A673 (cell line): ENCODE measurements around the gene HSF2. TPM values are rescaled to one million over a fixed set of nuclear protein-coding genes. Genes with fewer than 3 reads are reported as not detected.

ENCODE experiments used
- BruUV-seq: library from RNA; stranded (reverse); fragments of 400-500 nt; replicated peaks from 2 replicates; lab custom pipeline; 2021; lab: Mats Ljungman, UMichigan
- CTCF ChIA-PET: fragments of 300-600 bp; sonication (Branson Sonifier 250); formaldehyde crosslinking; loops from one replicate; lab custom pipeline; 2022; ENCODE audit warnings: antibody characterized with exemption; lab: Charles Lee
- POLR2A ChIA-PET: fragments of 300-600 bp; sonication (Branson Sonifier 250); formaldehyde crosslinking; loops from one replicate; lab custom pipeline; 2022; ENCODE audit warnings: antibody characterized with exemption; ENCODE audit not compliant: low non-redundant PET; lab: Charles Lee
- DNase-seq: peaks from one replicate; pipeline ENCODE4 v3.0.0-alpha.2; 2015; ENCODE audit warnings: low spot score
- H3K27ac ChIP-seq: fragments of 200-600 bp; sonication (generic); 2 replicates; pipeline ENCODE4 v1.5.1; 2016; ENCODE audit warnings: mixed run types, low read depth, mild to moderate bottlenecking, mixed read lengths, antibody characterized with exemption, low read length; ENCODE audit not compliant: poor library complexity, severe bottlenecking
- H3K27me3 ChIP-seq: fragments of 200-600 bp; sonication (generic); replicated peaks from 2 replicates; pipeline ENCODE4 v1.6.1; 2017; ENCODE audit warnings: mixed run types, low read depth, mild to moderate bottlenecking, mixed read lengths, antibody characterized with exemption, low read length; ENCODE audit not compliant: insufficient read depth, poor library complexity
- H3K36me3 ChIP-seq: fragments of 200-600 bp; sonication (generic); 2 replicates; pipeline ENCODE4 v1.6.1; 2016; ENCODE audit warnings: mixed run types, mild to moderate bottlenecking, mixed read lengths, antibody characterized with exemption, low read length; ENCODE audit not compliant: insufficient read depth, poor library complexity, severe bottlenecking
- H3K4me1 ChIP-seq: fragments of 200-600 bp; sonication (generic); 2 replicates; pipeline ENCODE4 v1.6.1; 2017; ENCODE audit warnings: mixed run types, mild to moderate bottlenecking, mixed read lengths, antibody characterized with exemption, low read length; ENCODE audit not compliant: insufficient read depth, poor library complexity, severe bottlenecking
- H3K4me3 ChIP-seq: fragments of 200-600 bp; sonication (generic); 2 replicates; pipeline ENCODE4 v1.5.1; 2016; ENCODE audit warnings: low read depth, mixed run types, mild to moderate bottlenecking, mixed read lengths, low read length; ENCODE audit not compliant: poor library complexity, severe bottlenecking
- H3K9me3 ChIP-seq: fragments of 200-600 bp; sonication (generic); 2 replicates; pipeline ENCODE4 v1.6.1; 2016; ENCODE audit warnings: mixed run types, low read depth, mild to moderate bottlenecking, mixed read lengths, antibody characterized with exemption, low read length; ENCODE audit not compliant: poor library complexity, severe bottlenecking
- EZH2 ChIP-seq: fragments of 200-600 bp; sonication (generic); IDR thresholded peaks from 2 replicates; pipeline ENCODE4 v1.6.1; 2017; ENCODE audit warnings: borderline replicate concordance, low read depth, mild to moderate bottlenecking, mixed read lengths, antibody characterized with exemption, low read length; ENCODE audit not compliant: poor library complexity, severe bottlenecking
- intact Hi-C: fragments of 100-400 bp; cut with micrococcal nuclease; formaldehyde crosslinking; loops from one replicate; pipeline ENCODE4 v1.10.0; 2022; ENCODE audit not compliant: unreplicated experiment
- total RNA-seq: library from RNA; stranded (reverse); gene quantifications from 2 replicates; pipeline ENCODE4 v1.2.3, GENCODE V29; 2021
- TF ChIP-seq, protein P1 (sequence below): fragments of 300-800, 200-600 bp; sonication (generic); conservative IDR thresholded peaks from 2 replicates; pipeline ENCODE4 v1.5.1; 2017; ENCODE audit warnings: low read depth, mild to moderate bottlenecking, antibody characterized with exemption, low read length, moderate library complexity, mixed read lengths

Gene HSF2
- total RNA-seq, 1 experiment from 2014 or later: 27.5 TPM

- BruUV-seq: no TSS peak
- POLR2A ChIA-PET: no interaction called here
- peaks cover 78% of the 10 kb centered on the region for H3K36me3 ChIP-seq
These were observed 22.6 kb downstream of the HSF2 start for GRCh38 chr6:122422003-122422402.

DNA sequence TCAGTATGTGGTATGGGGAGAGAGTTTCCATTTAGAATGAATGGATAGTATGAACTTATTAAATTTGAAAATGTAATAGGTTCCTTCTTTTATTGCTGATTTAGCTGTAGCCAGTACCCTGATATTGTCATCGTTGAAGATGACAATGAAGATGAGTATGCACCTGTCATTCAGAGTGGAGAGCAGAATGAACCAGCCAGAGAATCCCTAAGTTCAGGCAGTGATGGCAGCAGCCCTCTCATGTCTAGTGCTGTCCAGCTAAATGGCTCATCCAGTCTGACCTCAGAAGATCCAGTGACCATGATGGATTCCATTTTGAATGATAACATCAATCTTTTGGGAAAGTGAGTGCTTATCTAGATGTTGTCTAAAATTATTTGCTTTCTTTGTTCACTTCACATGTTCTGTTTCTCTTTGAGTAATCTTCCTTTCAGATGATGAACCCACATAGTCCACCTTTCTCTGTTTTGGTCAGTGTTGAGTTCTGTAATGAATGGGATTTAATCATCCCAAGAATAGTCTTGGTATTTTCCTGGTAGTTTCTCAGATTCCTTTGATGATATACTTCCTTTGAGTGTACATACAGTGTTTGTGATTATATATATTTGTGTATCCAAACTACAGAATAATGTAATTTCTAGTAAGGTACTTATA lies 23.3 kb downstream of the HSF2 start:
- no peak for DNase-seq
- BruUV-seq: no TSS peak
- intact Hi-C loops: no loop called here
- Histone ChIP-seq H3K9me3 (no peaks in the 10 kb centered on the region), H3K4me3 (no peak overlapping the region), H3K36me3 (peaks cover 78% of the 10 kb centered on the region), H3K27ac (no peak overlapping the region), H3K4me1 (no peaks in the 10 kb centered on the region), H3K27me3 (no peaks in the 10 kb centered on the region)
- ChIA-PET POLR2A (no interaction called here), CTCF (no interaction called here)
- TF ChIP-seq, protein P1, sequence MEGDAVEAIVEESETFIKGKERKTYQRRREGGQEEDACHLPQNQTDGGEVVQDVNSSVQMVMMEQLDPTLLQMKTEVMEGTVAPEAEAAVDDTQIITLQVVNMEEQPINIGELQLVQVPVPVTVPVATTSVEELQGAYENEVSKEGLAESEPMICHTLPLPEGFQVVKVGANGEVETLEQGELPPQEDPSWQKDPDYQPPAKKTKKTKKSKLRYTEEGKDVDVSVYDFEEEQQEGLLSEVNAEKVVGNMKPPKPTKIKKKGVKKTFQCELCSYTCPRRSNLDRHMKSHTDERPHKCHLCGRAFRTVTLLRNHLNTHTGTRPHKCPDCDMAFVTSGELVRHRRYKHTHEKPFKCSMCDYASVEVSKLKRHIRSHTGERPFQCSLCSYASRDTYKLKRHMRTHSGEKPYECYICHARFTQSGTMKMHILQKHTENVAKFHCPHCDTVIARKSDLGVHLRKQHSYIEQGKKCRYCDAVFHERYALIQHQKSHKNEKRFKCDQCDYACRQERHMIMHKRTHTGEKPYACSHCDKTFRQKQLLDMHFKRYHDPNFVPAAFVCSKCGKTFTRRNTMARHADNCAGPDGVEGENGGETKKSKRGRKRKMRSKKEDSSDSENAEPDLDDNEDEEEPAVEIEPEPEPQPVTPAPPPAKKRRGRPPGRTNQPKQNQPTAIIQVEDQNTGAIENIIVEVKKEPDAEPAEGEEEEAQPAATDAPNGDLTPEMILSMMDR: no peak
- no peak for TF ChIP-seq EZH2

More at GRCh38 chr6:122422003-122422402, 22.6 kb downstream of the HSF2 start:
- no peak overlapping the region for H3K27ac ChIP-seq
- CTCF ChIA-PET: no interaction called here
- H3K4me1 ChIP-seq: no peaks in the 10 kb centered on the region
- H3K27me3 ChIP-seq: no peaks in the 10 kb centered on the region
- intact Hi-C loops: no loop called here
- no peak for DNase-seq
- no peak for TF ChIP-seq EZH2
- no peaks in the 10 kb centered on the region for H3K9me3 ChIP-seq
- H3K4me3 ChIP-seq: no peak overlapping the region

GRCh38 chr6:122423734-122424133 lies 24.3 kb downstream of the HSF2 start:
- BruUV-seq: no TSS peak
- intact Hi-C loops: no loop called here
- TF ChIP-seq EZH2: no peak
- Histone ChIP-seq H3K4me3 (no peak overlapping the region), H3K27ac (no peak overlapping the region), H3K4me1 (no peaks in the 10 kb centered on the region), H3K9me3 (no peaks in the 10 kb centered on the region), H3K27me3 (no peaks in the 10 kb centered on the region), H3K36me3 (peaks cover 85% of the 10 kb centered on the region)
- CTCF ChIA-PET: no interaction called here
- DNase-seq: no peak
- POLR2A ChIA-PET: no interaction called here

GRCh38 chr6:122426597-122426996 lies 27.1 kb downstream of the HSF2 start:
- H3K36me3 ChIP-seq: peaks cover 87% of the 10 kb centered on the region

More at GRCh38 chr6:122426597-122426996, 27.1 kb downstream of the HSF2 start:
- no peak overlapping the region for H3K4me3 ChIP-seq
- intact Hi-C loops: no loop called here
- H3K27ac ChIP-seq: no peak overlapping the region
- H3K27me3 ChIP-seq: no peaks in the 10 kb centered on the region
- ChIA-PET POLR2A (no interaction called here), CTCF (no interaction called here)
- no peaks in the 10 kb centered on the region for H3K9me3 ChIP-seq
- BruUV-seq: no TSS peak
- no peaks in the 10 kb centered on the region for H3K4me1 ChIP-seq
- no peak for DNase-seq
- TF ChIP-seq, protein P1: no peak
- TF ChIP-seq EZH2: no peak
